Lower lobe of right lung (tissue), 2 donors: ENCODE data around the gene ROBO2. TPM values are rescaled to one million over a fixed set of nuclear protein-coding genes. Genes with fewer than 3 reads are reported as not detected.
A peak's percentile ranks its signal among the peaks of the same experiment; 100 is the strongest.

ENCODE experiments used
- ATAC-seq, 2 donors: fragments of 200-7000 bp; cut with Tn5 transposase; one replicate each; pipeline ENCODE4 v1.9.1; 2020 to 2022; ENCODE audit warnings: mild to moderate bottlenecking in 2 of 2, moderate library complexity in 2 of 2
- DNase-seq: peaks from one replicate; pipeline ENCODE4 v3.0.0-alpha.2; 2020
- H3K27ac ChIP-seq: fragments of 200-600 bp; one replicate; pipeline ENCODE4 v1.8.0; 2022
- H3K27me3 ChIP-seq: fragments of 200-600 bp; one replicate; pipeline ENCODE4 v1.8.0; 2022; ENCODE audit warnings: low read depth
- H3K36me3 ChIP-seq: fragments of 200-600 bp; one replicate; pipeline ENCODE4 v1.8.0; 2022; ENCODE audit warnings: mild to moderate bottlenecking
- H3K4me1 ChIP-seq: fragments of 200-600 bp; one replicate; pipeline ENCODE4 v1.8.0; 2022
- H3K4me3 ChIP-seq: fragments of 200-600 bp; one replicate; pipeline ENCODE4 v1.8.0; 2022; ENCODE audit warnings: mild to moderate bottlenecking
- H3K9me3 ChIP-seq: fragments of 200-600 bp; one replicate; pipeline ENCODE4 v1.8.0; 2022
- intact Hi-C: fragments of 100-400 bp; cut with DNase I; formaldehyde crosslinking; loops from one replicate; pipeline ENCODE4 v1.11.0; 2022
- total RNA-seq: library from RNA; stranded (reverse); fragmentation: NEBNext Ultra II Directional; extraction: Animal tissue kit (Norgen Biotek cat#: 25700); gene quantifications from one replicate; pipeline ENCODE4 v1.2.1, GENCODE V29; 2021
- TF ChIP-seq, protein P1 (sequence below): fragments of 200-600 bp; IDR thresholded peaks from one replicate; pipeline ENCODE4 v1.8.0; 2022; ENCODE audit warnings: antibody characterized with exemption, mild to moderate bottlenecking
- donor health status: DM: no; HTN: yes; CAD: no; lungs with severe emphysema.

The ROBO2 gene
- total RNA-seq, 1 donor from 2014 or later, result 11.8 TPM

DNA sequence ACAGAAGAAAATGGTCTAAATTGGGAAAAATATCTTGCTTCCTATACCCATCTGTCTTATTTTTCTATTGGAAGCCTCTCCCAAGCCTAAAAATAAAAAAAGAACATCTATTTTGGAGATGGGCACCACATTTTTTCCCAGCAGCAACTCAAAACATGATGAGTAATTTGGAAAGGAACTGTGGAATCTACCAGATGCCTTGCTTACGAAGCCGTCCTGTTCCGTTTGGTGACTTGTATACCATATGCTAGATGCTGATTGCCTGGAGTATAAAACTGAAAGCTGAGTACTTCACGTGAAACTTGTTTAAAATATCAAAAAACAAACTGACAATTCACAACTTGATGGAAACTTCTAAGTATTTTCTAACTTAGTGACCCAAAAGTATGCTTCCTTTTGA lies 491.0 kb downstream of the ROBO2 start:
- Histone ChIP-seq H3K27ac (peak overlapping the region; percentile 32), H3K4me1 (no peaks in the 10 kb centered on the region), H3K36me3 (no peaks in the 10 kb centered on the region), H3K27me3 (no peaks in the 10 kb centered on the region), H3K9me3 (peaks cover 7% of the 10 kb centered on the region), H3K4me3 (no peak overlapping the region)
- TF ChIP-seq, protein P1, sequence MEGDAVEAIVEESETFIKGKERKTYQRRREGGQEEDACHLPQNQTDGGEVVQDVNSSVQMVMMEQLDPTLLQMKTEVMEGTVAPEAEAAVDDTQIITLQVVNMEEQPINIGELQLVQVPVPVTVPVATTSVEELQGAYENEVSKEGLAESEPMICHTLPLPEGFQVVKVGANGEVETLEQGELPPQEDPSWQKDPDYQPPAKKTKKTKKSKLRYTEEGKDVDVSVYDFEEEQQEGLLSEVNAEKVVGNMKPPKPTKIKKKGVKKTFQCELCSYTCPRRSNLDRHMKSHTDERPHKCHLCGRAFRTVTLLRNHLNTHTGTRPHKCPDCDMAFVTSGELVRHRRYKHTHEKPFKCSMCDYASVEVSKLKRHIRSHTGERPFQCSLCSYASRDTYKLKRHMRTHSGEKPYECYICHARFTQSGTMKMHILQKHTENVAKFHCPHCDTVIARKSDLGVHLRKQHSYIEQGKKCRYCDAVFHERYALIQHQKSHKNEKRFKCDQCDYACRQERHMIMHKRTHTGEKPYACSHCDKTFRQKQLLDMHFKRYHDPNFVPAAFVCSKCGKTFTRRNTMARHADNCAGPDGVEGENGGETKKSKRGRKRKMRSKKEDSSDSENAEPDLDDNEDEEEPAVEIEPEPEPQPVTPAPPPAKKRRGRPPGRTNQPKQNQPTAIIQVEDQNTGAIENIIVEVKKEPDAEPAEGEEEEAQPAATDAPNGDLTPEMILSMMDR, result no peak
- ATAC-seq, result no peak
- intact Hi-C loops, result no loop called here
- DNase-seq, result no peak

DNA sequence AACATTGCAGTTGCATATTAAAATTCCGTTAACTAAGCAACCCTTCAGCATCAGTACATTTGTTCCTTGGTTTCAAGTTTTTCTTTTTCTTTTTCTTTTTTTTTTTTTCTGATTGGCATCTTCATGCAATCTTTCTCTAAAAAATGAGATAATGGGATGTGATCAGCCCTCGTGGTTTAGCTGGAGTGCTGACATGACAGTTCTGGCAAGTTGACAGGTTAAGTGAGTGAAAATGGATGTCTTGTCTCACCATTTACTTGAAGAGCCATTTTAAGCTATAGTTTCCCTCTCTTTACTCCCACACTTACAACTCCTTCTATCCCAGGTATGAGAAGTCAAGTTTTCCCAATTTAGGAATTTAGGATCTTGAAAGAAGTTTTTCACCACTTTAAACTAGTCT lies 495.2 kb downstream of the ROBO2 start:
- Histone ChIP-seq H3K4me3 (no peak overlapping the region), H3K4me1 (no peaks in the 10 kb centered on the region), H3K36me3 (no peaks in the 10 kb centered on the region), H3K9me3 (peaks cover 7% of the 10 kb centered on the region), H3K27me3 (no peaks in the 10 kb centered on the region), H3K27ac (no peak overlapping the region)
- DNase-seq (no peak), ATAC-seq (no peak)
- TF ChIP-seq, protein P1, result no peak
- intact Hi-C loops, result no loop called here

DNA sequence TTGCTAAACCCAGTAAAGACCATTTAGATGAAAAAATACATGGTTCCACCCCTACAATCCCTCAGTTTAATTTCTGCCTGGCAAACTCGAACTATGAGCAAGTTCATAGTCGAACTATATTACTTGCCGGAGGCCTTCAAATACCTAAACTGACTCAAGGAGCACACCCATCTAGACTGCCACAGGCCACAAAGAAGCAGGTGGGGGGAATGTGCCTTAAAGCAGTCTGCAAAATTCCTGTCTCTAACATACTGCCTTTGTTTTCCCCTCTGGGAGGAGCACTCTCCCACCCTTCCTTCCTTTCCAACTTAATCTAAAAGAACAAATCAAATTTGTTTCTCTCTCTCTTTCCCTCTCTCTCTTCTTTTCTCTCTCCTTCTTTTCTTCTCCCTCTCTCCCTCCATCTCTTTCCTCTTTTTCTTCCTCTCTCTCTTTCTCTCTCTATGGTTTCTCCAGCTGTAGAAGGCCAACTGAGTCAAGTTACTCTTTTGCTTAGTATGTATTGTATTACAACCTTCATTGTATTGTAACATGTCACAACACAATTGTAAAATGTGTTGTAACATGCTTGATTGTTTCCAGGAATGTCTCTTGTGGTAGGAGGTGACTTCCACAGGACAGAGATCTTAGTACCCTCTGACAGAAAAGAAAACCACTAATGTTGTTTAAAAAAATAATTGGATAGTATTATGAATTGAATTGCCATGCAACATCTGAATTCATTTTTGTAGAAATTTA lies 496.3 kb downstream of the ROBO2 start:
- H3K27me3 ChIP-seq, result no peaks in the 10 kb centered on the region
- intact Hi-C loops, result no loop called here
- H3K9me3 ChIP-seq, result peaks cover 7% of the 10 kb centered on the region
- DNase-seq (no peak), ATAC-seq (no peak)
- H3K4me3 ChIP-seq, result no peak overlapping the region
- H3K27ac ChIP-seq, result no peak overlapping the region
- no peaks in the 10 kb centered on the region for H3K36me3 ChIP-seq
- no peaks in the 10 kb centered on the region for H3K4me1 ChIP-seq
- TF ChIP-seq, protein P1, result no peak

DNA sequence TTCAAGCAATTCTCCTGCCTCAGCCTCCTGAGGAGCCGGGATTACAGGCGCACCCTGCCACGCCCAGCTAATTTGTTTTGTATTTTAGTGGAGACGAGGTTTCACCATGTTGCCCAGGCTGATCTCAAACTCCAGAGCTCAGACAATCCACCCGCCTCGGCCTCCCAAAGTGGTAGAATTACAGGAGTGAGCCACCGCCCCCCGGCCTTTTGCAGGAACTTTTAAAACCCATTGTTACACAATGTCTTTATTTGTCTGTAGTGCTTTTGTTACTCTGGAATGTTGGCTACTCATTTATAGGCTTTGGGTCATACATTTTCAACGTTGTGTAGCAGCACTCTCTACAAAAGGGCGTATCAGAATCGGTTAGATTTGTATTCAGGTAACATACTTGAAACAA lies 499.1 kb downstream of the ROBO2 start:
- Histone ChIP-seq H3K36me3 (no peaks in the 10 kb centered on the region), H3K4me1 (no peaks in the 10 kb centered on the region), H3K27me3 (no peaks in the 10 kb centered on the region), H3K9me3 (no peaks in the 10 kb centered on the region), H3K27ac (no peak overlapping the region), H3K4me3 (no peak overlapping the region)
- TF ChIP-seq, protein P1, result no peak
- ATAC-seq, result no peak
- intact Hi-C loops, result no loop called here
- DNase-seq, result no peak

DNA sequence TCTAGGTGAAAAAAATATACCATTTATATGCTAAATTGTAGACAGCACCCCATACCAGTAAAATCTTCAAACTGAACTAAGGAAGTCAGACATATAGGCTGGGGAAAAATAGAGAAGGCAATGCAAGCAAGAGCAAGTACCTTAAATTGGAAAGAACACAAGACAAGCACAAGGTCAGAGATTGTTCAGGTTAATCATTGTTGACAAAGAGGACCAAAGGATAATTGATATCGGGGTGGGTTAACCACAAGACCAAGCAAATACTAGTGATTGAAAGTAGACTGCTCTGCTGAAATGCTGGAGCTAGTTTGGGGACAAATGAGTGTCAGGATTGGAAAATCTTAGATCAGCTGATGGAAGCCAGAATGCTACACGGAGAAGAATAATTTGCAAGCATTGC lies 499.8 kb downstream of the ROBO2 start:
- no peak for ATAC-seq
- Histone ChIP-seq H3K36me3 (no peaks in the 10 kb centered on the region), H3K4me1 (no peaks in the 10 kb centered on the region), H3K27ac (no peak overlapping the region), H3K4me3 (no peak overlapping the region), H3K27me3 (no peaks in the 10 kb centered on the region), H3K9me3 (no peaks in the 10 kb centered on the region)
- no peak for DNase-seq
- intact Hi-C loops, result no loop called here
- TF ChIP-seq, protein P1, result no peak
